GF-D8 (cell line): ENCODE data around the gene IMPDH1.
A peak's percentile ranks its signal among the peaks of the same experiment; 100 is the strongest.
"Not testable (repeated sequence)": the region's sequence is repeated elsewhere in the genome, so short reads cannot be mapped to it uniquely, and the experiment has no call there.

ENCODE experiments used
- DNase-seq: peaks from one replicate; lab custom pipeline; 2025; lab: John Stamatoyannopoulos, UW

The IMPDH1 gene

DNA sequence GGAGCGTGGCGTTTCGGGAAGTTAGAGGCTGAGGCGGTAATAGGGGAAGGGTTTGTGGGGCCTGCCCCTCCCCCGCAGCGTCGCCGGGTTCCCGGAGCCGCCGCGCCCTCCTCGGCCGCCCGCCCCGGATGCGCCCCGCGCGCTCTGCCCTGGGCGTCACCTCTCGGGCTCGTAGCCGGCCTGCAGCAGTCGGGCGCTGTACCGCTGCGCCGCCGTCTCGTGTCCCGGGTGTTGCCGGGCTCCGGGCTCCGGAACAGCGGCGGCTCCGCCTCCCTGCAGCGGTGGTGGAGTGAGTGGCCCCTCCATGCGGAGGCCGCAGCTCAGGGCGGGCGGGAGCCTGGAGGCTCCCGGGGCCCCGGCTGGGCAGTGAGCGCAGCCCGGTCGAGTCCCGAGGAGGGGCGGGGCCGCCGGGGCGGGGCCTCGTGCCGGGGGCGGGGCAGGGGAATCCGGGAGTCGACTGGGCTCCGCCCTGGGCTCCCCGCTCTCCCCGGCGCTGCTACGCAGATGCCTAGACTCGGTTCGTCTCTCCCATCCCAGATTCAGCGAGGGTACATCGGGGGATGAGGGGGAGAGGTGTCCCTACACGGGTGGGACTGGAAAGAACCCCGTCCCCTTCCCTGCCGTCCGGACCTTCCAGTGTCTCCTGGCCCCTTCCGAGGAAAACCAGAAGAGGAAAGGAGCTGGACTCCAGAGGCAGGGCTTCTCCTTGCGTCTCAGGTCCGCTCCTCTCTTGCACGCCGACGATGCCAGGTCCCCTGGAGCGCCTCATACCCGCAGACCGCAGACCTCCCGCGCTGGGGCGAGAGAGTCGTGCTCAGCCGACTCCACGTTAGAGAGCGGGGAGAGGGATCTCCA lies at the start of gene IMPDH1:
Gene IMPDH1, minus strand, starts transcription at position 387 of the 855 bp plus-strand sequence. Its CDS starts 81 bp downstream, at position 306.
- DNase-seq = peak; percentile 62

DNA sequence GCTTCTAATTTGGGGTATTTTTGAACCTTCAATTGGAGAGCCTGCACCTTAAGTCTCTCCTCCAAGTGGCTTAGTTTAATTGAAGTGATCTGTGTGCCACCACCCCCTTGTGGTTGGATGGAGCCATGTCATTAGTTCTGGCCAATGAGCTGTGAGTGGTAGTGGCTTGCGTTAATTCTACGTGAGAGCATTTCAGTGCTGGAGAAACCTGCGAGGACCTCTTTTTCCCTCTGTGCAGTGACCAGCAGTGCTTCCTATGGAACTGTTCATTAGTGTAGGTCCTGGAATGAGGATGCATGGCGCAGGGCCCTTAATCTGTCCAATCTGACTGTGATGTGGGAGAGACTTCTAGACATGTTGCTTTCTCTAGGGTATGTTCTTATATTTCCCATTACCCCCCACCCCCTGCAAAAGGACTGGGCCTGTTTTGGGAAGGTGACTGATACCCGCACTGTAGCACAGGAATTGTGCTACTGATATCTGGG lies 49.7 kb upstream of the IMPDH1 start:
- no peak for DNase-seq

DNA sequence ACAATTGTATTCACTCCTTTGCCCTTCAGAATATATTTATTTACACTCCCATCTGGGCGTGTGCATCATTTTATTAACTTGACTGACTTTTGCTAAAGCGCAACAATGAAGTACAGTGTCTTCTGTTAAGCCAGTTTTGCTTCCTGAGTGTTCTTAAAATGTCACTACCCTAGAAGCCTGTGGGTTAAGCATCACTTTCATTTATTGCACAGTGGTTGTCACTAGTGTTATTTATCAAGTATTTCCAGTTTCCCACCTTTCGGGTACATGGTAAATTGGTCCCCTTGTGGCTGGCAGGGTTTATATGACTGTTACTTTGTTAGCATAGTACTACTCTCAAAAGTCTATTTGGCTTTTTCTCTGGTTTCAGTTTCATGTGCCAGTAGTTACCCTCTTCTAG lies 49.2 kb upstream of the IMPDH1 start:
- no peak for DNase-seq

DNA sequence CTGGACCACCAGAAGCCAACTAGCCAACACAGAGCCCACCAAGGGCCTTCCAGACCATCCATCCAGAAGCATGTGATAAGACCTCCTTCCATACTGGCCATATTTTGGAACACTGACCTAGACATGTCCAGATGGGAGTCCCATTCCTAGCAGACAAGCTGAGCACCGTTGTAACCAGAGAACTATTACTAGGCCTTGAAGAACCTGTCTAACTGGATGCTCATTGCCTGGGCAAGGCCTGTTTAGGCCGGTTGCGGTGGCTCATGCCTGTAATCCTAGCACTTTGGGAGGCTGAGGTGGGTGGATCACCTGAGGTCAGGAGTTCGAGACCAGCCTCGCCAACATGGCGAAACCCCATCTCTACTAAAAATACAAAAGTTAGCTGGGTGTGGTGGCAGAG lies 47.6 kb upstream of the IMPDH1 start:
- not testable (repeated sequence) for DNase-seq

DNA sequence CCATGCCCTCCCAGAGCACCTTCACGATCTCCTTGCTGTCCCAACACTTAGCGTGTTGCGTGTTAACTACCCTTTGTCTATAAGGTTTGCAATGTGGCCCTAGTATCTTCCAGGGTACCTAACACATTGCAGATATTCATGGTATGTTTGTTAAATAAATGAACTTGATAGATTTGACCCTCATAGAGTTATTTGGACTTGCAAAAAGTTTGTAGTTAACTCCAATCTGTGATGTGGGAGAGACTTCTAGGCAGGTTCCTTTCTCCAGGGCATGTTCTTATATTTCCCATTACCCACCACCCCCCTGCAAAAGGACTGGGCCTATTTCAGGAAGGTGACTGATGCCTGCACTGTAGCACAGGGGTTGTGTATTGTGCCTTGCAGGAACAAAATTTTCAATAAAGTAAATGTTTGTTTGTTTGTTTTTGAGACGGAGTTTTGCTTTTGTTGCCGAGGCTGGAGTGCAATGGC lies 46.5 kb upstream of the IMPDH1 start:
- no peak for DNase-seq

DNA sequence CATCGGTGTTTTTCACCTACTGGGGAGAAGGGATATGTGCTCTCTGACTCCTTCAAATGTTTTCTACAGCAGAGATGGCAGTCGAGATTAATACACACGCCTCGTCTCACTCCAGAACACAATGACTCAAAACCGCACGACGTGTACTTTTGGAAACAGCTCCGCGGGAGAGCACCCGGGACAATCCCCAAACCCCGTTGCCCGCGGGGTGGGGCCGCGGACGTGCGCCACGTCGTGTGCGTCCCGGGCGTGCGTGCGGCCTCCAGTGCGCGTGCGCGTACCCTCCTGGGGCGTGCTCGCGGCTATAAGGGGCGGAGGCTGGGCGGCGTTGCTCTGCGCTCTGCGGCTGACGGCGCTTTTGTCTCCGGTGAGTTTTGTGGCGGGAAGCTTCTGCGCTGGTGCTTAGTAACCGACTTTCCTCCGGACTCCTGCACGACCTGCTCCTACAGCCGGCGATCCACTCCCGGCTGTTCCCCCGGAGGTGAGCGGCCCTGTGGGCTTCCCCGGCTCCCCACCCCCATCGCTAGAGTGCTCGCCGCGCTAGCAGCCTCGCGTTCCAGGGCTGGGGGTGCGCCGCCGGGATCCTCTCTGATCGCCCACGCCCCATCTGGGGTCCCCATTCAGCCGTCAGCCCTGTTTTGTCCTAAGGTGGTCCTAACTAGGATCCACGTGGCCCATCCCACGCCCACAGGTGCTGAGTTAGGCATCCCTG lies 45.9 kb upstream of the IMPDH1 start, which contains the start of gene HILPDA:
Gene HILPDA, plus strand, starts transcription at position 336 of the 712 bp plus-strand sequence. CDS start 1,391 bp downstream, outside the sequence.
- DNase-seq = peak; percentile 67

DNA sequence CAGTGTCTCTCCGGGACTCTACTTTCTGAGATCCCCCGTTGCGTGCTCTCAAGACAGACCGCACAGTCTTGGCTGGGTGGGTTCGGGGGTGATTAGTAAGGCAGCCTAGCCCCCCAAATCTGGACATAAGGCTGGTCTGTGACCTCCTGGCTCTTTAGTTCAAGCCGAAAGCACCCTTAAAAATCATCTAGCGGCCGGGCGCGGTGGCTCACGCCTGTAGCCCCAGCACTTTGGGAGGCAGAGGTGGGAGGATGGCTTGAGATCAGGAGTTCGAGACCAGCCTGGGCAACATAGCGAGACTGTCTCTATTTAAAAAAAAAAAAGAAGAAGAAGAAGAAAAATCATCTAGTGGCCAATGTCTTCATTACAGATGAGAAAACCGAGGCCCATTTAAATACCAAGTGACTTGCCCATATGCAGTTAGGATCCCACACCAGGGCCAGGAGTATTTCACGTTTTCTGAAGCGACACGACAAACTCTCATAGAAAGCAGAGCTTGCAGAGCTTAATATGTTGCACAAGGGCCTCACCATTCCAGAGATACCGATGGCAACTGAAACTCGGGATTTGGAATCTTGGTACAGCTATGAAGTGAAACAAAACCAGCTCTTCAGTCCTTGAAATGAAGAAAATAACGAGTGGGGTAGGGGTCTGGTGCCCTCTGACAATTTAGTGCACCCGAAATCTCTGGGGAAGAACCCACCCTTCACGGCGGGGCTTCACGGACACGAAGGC lies 45.2 kb upstream of the IMPDH1 start:
- DNase-seq = no peak

DNA sequence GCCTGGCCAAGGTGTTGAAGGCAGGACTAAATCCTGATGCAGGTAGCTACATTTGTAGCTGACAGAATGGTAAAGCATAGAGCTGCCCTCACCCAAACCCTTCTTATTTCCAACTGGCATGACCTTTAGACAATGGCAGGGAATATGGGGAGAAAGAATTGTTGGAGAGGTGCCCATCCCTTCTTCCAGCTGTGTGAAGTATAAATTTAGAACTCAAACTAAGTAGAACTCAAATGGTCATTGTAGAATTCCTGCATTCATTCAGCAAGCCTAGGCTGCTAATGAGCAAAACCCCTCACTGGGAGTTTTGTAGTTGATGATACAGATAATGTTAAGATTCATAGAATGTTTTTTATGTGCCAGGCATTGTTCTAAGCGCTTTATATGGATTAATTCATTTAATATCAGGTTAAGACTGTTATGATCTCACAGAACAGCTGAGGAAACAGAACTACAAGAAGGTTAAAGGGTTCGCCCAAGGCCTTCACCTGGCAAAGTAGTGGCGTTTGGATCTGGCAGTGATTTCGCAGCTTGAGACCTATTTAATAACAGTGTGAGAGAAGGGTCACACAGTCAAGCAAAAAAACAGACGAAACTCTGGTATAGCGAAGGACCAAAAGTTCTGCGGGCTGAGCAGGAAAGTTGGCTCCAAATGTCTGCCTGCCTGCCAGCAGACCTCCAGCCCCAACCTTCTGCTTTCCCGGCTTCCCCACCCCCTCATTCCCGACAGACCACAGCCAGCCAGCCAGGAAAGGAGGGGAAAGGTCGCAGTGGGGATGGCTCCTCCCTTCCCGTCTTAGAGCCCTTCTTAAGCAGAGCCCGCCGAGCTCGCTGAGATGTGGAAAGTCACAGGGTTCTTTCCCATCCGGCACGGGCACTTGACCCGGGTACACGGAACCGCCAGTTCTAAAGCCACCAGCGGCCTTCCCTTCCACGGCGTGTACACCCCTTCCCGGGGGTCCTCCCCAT lies 44.3 kb upstream of the IMPDH1 start:
- no peak for DNase-seq

DNA sequence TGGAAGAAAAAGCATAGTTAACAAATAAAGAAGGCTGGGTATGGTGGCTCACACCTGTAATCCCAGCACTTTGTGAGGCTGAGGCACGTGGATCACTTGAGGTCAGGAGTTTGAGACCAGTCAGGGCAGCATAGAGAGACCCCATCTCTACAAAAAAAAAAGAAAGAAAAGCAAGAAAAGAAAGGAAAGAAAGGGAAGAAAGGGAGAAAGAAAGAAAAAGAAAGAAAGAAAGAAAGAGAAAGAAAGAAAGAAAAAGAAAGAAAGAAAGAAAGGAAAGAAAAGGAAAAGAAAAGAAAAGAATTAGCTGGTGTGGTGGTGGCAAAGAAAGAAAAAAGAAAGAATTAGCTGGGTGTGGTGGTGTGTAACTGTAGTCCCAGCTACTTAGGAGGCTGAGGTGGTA lies 42.8 kb upstream of the IMPDH1 start:
- no peak for DNase-seq

DNA sequence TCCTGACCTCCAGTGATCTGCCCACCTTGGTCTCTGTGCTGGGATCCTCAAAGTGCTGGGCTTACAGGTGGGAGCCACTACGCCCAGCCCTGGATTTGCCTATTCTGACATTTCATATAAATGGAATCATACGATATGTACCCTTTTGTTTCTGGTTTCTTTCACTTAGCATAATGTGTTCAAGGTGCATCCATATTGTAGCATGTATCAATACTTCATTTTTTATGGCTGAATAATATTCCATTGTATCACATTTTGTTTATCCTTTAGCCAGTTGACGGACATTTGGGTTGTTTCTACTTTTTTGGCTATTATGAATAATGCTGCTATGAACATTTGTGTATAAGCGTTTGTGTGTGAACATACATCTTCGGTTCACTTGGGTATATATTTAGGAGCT lies 41.1 kb upstream of the IMPDH1 start:
- no peak for DNase-seq

DNA sequence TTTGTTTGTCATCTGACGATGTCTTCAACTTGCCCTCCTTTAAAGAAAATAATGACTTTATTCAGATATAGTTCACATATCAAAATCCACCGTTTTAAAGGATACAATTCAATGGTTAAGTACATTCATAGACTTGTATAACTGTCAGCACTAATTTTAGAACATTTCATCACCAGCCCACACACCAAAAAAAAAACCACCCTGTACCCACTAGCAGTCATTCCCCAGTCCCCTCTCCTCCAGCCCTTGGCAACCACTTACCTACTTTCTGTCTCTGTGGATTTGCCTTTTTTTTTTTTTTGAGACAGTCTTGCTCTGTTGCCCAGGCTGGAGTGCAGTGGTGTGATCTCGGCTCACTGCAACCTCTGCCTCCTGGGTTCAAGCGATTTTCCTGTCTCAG lies 40.6 kb upstream of the IMPDH1 start:
- DNase-seq = no peak

DNA sequence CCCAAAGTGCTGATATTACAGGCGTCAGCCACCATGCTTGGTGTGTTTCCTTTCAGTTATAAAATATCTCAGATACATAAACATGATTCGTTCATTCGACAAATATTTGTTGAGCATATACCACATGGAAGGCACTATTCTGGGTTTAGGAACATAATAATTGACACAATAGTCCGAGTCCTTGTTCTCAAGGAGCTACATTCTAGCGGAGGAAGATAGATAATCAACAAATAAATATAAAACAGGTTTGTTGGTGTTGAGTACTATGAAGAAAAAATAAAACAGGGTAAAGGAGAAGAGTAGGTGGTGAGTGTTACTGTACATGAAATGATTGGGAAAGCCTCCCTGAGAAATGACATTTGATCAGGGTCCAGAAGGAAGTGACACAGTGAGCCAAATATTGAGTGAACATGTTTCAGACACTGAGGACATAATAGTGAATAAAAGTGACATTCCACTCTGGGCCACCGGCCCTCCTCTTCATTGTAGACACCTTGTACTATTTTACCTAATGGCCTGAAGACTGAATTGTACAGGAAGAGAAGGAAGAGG lies 39.0 kb upstream of the IMPDH1 start:
- DNase-seq = no peak

DNA sequence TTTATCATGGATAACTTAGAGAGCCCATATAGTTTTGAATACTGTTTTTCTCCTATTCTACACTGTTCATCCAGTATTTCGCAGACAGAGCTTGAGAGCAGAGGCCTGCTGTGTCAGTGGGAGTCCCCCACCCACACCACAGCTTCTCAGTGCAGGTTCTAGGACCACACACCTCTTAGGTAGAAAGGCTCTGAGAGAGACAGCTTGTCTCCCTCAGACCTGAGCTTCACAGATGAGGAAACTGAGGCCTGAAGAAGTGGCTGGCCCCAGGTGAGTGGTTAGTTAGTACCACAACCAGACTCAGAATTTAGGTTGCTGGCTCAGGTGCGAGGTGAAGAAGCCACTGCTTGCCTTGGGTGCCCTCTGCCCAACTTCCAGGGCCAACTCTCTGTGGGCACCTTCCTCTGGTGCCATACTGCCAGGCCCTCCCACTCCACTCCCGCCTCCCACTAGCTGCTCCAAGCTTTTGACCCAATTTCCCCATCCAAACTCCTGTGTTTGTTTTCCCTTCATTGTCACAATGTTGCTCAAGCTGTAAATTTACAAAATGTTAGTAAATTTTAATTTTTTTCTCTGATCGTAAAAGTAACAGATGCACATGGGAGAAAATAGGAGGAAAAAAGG lies 38.3 kb upstream of the IMPDH1 start:
- no peak for DNase-seq

DNA sequence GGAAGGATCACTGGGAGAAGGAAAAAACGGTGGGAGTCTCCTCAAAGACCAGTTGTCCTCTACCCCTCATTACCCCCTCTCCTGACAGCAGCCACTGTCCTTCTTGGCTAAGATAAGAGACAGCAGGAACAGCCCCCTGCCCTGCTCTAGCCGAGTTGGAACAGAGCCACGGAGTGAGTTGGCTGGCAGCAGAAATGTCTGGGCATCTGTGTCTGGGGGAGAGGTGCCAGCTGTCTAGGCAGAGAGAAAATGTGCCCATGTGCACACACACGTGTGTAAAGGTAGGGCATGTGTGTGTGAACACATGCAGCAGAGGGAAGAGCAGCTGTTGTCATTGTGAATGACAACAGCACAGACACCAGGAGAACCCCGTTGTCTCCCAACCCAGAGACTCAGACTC lies 36.5 kb upstream of the IMPDH1 start:
- DNase-seq = no peak

DNA sequence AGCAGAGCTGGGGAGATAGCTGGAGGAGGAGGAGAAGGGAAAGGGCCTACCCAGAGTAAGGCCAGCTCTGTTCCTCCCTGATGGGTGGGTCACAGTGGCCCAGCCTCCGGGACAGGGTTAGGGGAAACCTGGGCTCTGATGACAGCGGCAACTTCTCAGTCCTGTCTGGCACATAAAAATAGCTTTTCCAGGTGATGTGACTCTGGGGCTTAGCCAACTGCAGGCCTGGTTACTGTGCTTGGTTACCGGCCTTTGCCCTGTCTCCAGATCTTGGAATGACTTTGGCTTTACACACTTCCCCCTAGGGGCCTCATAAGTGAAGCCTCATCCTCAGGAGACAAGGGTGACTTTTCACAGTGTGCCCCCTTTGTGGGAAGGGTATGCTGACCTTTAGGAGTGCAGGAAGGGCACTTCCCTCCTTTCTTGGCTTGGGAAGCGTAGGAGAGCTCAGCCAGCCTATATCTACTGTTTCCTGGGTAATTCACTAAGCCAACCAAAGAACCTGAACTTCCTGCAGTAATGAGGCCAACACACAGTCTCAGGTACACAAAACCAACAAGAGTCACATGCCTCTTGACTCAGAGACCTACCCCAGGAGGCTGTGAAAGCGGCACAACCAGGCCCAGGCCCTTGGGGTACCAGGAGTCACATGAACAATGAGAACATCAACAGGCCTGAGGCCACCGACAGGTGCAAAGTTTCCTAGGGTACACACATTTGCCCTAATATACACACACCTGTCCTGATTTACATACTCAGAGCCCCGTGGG lies 34.2 kb upstream of the IMPDH1 start:
- no peak for DNase-seq

DNA sequence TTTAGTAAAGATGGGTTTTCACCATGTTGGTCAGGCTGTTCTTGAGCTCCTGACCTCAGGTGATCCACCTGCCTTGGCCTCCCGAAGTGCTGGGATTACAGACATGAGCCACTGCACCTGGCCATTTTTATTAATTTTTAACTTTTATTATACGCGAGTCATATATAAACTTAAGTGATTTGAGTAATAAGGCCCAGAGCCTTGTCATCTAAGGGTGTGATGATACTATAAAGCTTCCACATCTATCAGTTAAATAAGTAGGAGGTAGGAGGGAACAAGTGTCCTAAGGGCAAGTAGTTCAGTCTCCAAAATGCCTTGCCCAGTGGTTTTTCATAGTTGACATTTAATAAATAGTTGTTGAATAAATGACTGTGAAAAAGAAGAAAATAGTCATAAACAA lies 32.6 kb upstream of the IMPDH1 start:
- no peak for DNase-seq

DNA sequence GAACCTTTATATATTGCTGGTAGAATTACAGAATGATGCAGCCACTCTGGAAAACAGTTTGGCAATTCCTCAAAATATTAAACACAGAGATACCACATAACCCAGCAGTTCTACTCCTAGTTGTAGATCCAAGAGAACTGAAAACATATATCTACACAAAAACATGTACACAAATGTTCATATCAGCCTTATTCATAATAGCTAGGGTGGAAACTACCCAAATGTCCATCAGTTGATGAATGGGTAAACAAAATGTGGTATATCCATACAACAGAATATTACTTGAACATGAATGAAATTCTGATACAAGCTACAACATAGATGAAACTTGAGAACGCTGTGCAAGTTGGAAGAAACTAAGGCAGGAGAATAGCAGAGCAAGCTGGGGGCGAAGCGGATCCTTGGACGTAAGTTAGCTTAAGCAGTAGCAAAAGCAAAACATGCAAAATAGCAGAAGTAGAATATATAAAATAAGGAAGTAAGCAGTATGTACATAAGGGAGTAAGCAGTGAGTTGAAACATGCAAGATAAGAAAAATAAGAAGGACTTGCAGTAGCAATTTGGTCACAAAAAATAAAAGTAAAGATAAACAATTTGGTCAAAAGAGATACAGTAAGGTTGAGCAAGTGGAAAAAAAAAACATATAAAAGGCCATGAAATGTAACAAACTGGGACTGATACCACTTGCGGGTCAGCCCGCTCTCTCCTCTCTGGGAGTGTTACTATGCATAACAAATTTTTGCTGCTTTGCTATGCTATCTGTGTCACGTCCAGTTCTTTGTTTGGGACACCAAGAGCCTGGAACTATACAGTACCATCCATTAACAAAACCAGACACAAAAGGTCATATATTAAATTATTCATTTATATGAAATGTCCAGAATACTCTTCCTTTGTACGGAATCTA lies 27.9 kb upstream of the IMPDH1 start:
- peak; percentile 30 for DNase-seq

DNA sequence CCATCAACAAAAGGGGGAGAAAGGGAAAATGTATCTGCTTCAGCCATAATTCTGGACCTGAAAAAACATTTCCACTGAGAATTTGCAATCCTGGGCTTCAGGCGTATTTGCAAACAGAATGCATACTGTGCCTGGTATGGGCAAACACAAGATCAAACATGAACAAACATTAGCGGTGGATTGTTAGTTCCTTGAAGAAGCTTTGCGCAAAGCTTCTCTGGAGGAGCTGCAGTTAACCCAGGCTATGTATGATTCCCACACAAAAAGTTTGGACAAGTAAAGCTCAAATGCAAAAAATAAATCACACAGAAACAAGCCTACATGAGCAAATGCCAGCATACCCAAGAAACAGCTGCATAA lies 25.5 kb upstream of the IMPDH1 start:
- no peak for DNase-seq
